ENCODE results near the gene ENDOD1.

ENDOD1 gene

GRCh38 chr11:95154514-95154913 is 64.9 kb downstream of the ENDOD1 start:
- peak overlapping the region in 1 of 2 donors; percentile 19 for H3K27ac Mint-ChIP-seq
- H3K4me1 Mint-ChIP-seq: peaks cover 57% of the 10 kb centered on the region
- DNase-seq: peak; percentile 60 to 71
- no peaks in the 10 kb centered on the region for H3K9me3 Mint-ChIP-seq
- H3K27me3 Mint-ChIP-seq: peaks cover 4% of the 10 kb centered on the region
- no peak for ATAC-seq
- no peak overlapping the region for H3K4me3 Mint-ChIP-seq

GRCh38 chr11:95155385-95155784 is 65.7 kb downstream of the ENDOD1 start:
- peaks cover 58% of the 10 kb centered on the region for H3K4me1 Mint-ChIP-seq
- no peak overlapping the region for H3K27ac Mint-ChIP-seq
- H3K27me3 Mint-ChIP-seq: no peaks in the 10 kb centered on the region
- no peak for ATAC-seq
- H3K9me3 Mint-ChIP-seq: no peaks in the 10 kb centered on the region
- DNase-seq: no peak
- no peak overlapping the region for H3K4me3 Mint-ChIP-seq

GRCh38 chr11:95156133-95156721 is 66.6 kb downstream of the ENDOD1 start:
- H3K9me3 Mint-ChIP-seq: no peaks in the 10 kb centered on the region
- ATAC-seq (no peak), DNase-seq (no peak)
- H3K4me3 Mint-ChIP-seq: no peak overlapping the region
- no peaks in the 10 kb centered on the region for H3K27me3 Mint-ChIP-seq
- H3K4me1 Mint-ChIP-seq: peaks cover 57% of the 10 kb centered on the region
- peak overlapping the region in 1 of 2 donors; percentile 51 for H3K27ac Mint-ChIP-seq

GRCh38 chr11:95156916-95157541 is 67.4 kb downstream of the ENDOD1 start:
- ATAC-seq: no peak
- H3K27ac Mint-ChIP-seq: peak overlapping the region in 1 of 2 donors; percentile 59
- peaks cover 51% of the 10 kb centered on the region for H3K4me1 Mint-ChIP-seq

GRCh38 chr11:95157824-95158223 is 68.2 kb downstream of the ENDOD1 start:
- Mint-ChIP-seq H3K27ac (peak overlapping the region in 1 of 2 donors; percentile 3), H3K27me3 (no peaks in the 10 kb centered on the region), H3K9me3 (no peaks in the 10 kb centered on the region), H3K4me1 (peaks cover 46% of the 10 kb centered on the region), H3K4me3 (peak overlapping the region in 1 of 2 donors; percentile 22)
- DNase-seq (no peak), ATAC-seq (peak; percentile 72)

More at GRCh38 chr11:95156916-95157541, 67.4 kb downstream of the ENDOD1 start:
- no peaks in the 10 kb centered on the region for H3K9me3 Mint-ChIP-seq
- H3K27me3 Mint-ChIP-seq: no peaks in the 10 kb centered on the region
- no peak for DNase-seq
- H3K4me3 Mint-ChIP-seq: no peak overlapping the region

- Mint-ChIP-seq H3K9me3 (no peaks in the 10 kb centered on the region), H3K27ac (no peak overlapping the region), H3K27me3 (no peaks in the 10 kb centered on the region), H3K4me3 (no peak overlapping the region), H3K4me1 (peaks cover 43% of the 10 kb centered on the region)
- DNase-seq (no peak), ATAC-seq (no peak)
Measured at GRCh38 chr11:95161248-95161647, 71.6 kb downstream of the ENDOD1 start.

GRCh38 chr11:95163106-95163505 is 73.5 kb downstream of the ENDOD1 start:
- H3K9me3 Mint-ChIP-seq: no peaks in the 10 kb centered on the region
- H3K4me3 Mint-ChIP-seq: no peak overlapping the region
- no peak overlapping the region for H3K27ac Mint-ChIP-seq
- ATAC-seq (no peak), DNase-seq (no peak)
- no peaks in the 10 kb centered on the region for H3K27me3 Mint-ChIP-seq
- peaks cover 26% of the 10 kb centered on the region for H3K4me1 Mint-ChIP-seq

GRCh38 chr11:95165638-95166037 is 76.0 kb downstream of the ENDOD1 start:
- ATAC-seq: no peak
- Mint-ChIP-seq H3K4me1 (peaks cover 15% of the 10 kb centered on the region), H3K9me3 (no peaks in the 10 kb centered on the region), H3K4me3 (no peak overlapping the region), H3K27me3 (no peaks in the 10 kb centered on the region), H3K27ac (no peak overlapping the region)
- no peak for DNase-seq

- Mint-ChIP-seq H3K9me3 (no peaks in the 10 kb centered on the region), H3K27me3 (no peaks in the 10 kb centered on the region), H3K27ac (no peak overlapping the region), H3K4me3 (no peak overlapping the region), H3K4me1 (peaks cover 15% of the 10 kb centered on the region)
- no peak for ATAC-seq
- no peak for DNase-seq
Measured at GRCh38 chr11:95166781-95167180, 77.1 kb downstream of the ENDOD1 start.

- H3K27me3 Mint-ChIP-seq: no peaks in the 10 kb centered on the region
- no peak overlapping the region for H3K4me3 Mint-ChIP-seq
- ATAC-seq: no peak
- H3K4me1 Mint-ChIP-seq: no peaks in the 10 kb centered on the region
- no peaks in the 10 kb centered on the region for H3K9me3 Mint-ChIP-seq
- DNase-seq: no peak
- no peak overlapping the region for H3K27ac Mint-ChIP-seq
Measured at GRCh38 chr11:95170294-95170693, 80.6 kb downstream of the ENDOD1 start.

GRCh38 chr11:95175818-95176380 is 86.3 kb downstream of the ENDOD1 start:
- Mint-ChIP-seq H3K9me3 (no peaks in the 10 kb centered on the region), H3K4me3 (no peak overlapping the region), H3K27ac (no peak overlapping the region), H3K27me3 (no peaks in the 10 kb centered on the region), H3K4me1 (no peaks in the 10 kb centered on the region)
- ATAC-seq (no peak), DNase-seq (no peak)
